ENCODE results near the gene C1QL1. TPM values are rescaled to one million over a fixed set of nuclear protein-coding genes. Genes with fewer than 3 reads are reported as not detected.

C1QL1 gene
- total and polyA plus RNA-seq, 2 of the 13 experiments (the other 11 are each of a cell fraction or from before 2014, with no cell fraction given), result 0.11 TPM

- TF ChIP-seq, protein P1, sequence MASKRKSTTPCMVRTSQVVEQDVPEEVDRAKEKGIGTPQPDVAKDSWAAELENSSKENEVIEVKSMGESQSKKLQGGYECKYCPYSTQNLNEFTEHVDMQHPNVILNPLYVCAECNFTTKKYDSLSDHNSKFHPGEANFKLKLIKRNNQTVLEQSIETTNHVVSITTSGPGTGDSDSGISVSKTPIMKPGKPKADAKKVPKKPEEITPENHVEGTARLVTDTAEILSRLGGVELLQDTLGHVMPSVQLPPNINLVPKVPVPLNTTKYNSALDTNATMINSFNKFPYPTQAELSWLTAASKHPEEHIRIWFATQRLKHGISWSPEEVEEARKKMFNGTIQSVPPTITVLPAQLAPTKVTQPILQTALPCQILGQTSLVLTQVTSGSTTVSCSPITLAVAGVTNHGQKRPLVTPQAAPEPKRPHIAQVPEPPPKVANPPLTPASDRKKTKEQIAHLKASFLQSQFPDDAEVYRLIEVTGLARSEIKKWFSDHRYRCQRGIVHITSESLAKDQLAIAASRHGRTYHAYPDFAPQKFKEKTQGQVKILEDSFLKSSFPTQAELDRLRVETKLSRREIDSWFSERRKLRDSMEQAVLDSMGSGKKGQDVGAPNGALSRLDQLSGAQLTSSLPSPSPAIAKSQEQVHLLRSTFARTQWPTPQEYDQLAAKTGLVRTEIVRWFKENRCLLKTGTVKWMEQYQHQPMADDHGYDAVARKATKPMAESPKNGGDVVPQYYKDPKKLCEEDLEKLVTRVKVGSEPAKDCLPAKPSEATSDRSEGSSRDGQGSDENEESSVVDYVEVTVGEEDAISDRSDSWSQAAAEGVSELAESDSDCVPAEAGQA (IDR thresholded peaks at IDR 0.05; ENCODE audit: low read depth), result no peak
- TF ChIP-seq, protein P1 (CRISPR knock-in tag; IDR thresholded peaks at IDR 0.05; ENCODE audit: borderline replicate concordance), result no peak
- no peak for TF ChIP-seq ZSCAN21 (CRISPR knock-in tag; IDR thresholded peaks at IDR 0.05; ENCODE audit: borderline replicate concordance)
- TF ChIP-seq ZNF501 (CRISPR knock-in tag; IDR thresholded peaks at IDR 0.05), result no peak
- TF ChIP-seq NFKB2 (CRISPR knock-in tag; IDR thresholded peaks at IDR 0.05; ENCODE audit: borderline replicate concordance), result no peak
These were observed 35.4 kb downstream of the C1QL1 start (continued) for GRCh38 chr17:44932787-44933097.

- no peaks in the 10 kb centered on the region for H4K20me1 ChIP-seq (ENCODE audit: insufficient read depth, low read length)
- H3K4me2 ChIP-seq (ENCODE audit: low read depth, low read length), result no peak overlapping the region
- intact Hi-C loops (cut with micrococcal nuclease; ENCODE audit: unreplicated experiment), result no loop called here
- ChIA-PET POLR2A (no interaction called here), CTCF (ENCODE audit: low intra/inter-chr PET ratio, low total read pairs) (no interaction called here)
- 98% methylated on average over 4 of the region's 8 CpGs for WGBS (ENCODE audit: low lambda C conversion rate)
- H3K36me3 ChIP-seq (replicated peaks in 1 of 2; ENCODE audit: control insufficient read depth in 1 of 2, insufficient read depth in 2 of 2, low read length in 2 of 2), result peaks cover 58 to 87% of the 10 kb centered on the region in 2 experiments
- FAIRE-seq (no peak), ATAC-seq (no peak), DNase-seq (ENCODE audit: low spot score) (no peak)
- no peaks in the 10 kb centered on the region for H3K9me3 ChIP-seq (ENCODE audit: low read length)
- BruUV-seq (replicated peaks), result no TSS peak
- no peak overlapping the region for H3K9ac ChIP-seq (ENCODE audit: insufficient read depth, low read depth, low read length)
- no peak overlapping the region for H3K4me3 ChIP-seq (replicated peaks in 1 of 3; ENCODE audit: insufficient read depth in 1 of 3, low read depth in 2 of 3, low read length in 3 of 3)
- in situ Hi-C loops (cut with HindIII; ENCODE audit: extremely low pct_ligation_motif_present, low pct_unique_long_range_greater_than_20kb), result no loop called here
- H2AFZ ChIP-seq (ENCODE audit: low read length), result no peak overlapping the region
- no peaks in the 10 kb centered on the region for H3K79me2 ChIP-seq (ENCODE audit: insufficient read depth, low read length)
- H3K27me3 ChIP-seq (ENCODE audit: control insufficient read depth in 1 of 2, insufficient read depth in 2 of 2, low read length in 2 of 2), result no peaks in the 10 kb centered on the region
- H3K4me1 ChIP-seq (ENCODE audit: insufficient read depth, low read length), result no peaks in the 10 kb centered on the region
- no peak overlapping the region for H3K27ac ChIP-seq (ENCODE audit: extremely low read length, insufficient read depth, low read length)
- no peak for TF ChIP-seq KDM4B (CRISPR knock-in tag; IDR thresholded peaks at IDR 0.05)
- no peak for TF ChIP-seq ELK4 (CRISPR knock-in tag; IDR thresholded peaks at IDR 0.05; ENCODE audit: borderline replicate concordance)
- TF ChIP-seq SMAD1 (CRISPR knock-in tag; IDR thresholded peaks at IDR 0.05; ENCODE audit: borderline replicate concordance, low read depth), result no peak
- TF ChIP-seq ZFP36 (IDR thresholded peaks at IDR 0.05; ENCODE audit: borderline replicate concordance, low read depth, low read length, partially characterized antibody), result no peak
- TF ChIP-seq, protein P2, sequence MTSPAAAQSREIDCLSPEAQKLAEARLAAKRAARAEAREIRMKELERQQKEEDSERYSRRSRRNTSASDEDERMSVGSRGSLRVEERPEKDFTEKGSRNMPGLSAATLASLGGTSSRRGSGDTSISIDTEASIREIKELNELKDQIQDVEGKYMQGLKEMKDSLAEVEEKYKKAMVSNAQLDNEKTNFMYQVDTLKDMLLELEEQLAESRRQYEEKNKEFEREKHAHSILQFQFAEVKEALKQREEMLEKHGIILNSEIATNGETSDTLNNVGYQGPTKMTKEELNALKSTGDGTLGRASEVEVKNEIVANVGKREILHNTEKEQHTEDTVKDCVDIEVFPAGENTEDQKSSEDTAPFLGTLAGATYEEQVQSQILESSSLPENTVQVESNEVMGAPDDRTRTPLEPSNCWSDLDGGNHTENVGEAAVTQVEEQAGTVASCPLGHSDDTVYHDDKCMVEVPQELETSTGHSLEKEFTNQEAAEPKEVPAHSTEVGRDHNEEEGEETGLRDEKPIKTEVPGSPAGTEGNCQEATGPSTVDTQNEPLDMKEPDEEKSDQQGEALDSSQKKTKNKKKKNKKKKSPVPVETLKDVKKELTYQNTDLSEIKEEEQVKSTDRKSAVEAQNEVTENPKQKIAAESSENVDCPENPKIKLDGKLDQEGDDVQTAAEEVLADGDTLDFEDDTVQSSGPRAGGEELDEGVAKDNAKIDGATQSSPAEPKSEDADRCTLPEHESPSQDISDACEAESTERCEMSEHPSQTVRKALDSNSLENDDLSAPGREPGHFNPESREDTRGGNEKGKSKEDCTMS (CRISPR knock-in tag; conservative IDR thresholded peaks at IDR 0.05), result no peak
- TF ChIP-seq ZFP62 (CRISPR knock-in tag; IDR thresholded peaks at IDR 0.05), result no peak
- no peak for TF ChIP-seq JUND (CRISPR knock-in tag; IDR thresholded peaks at IDR 0.05)
- TF ChIP-seq ZNF441 (CRISPR knock-in tag; IDR thresholded peaks at IDR 0.05; ENCODE audit: borderline replicate concordance), result no peak
These were observed 35.9 kb downstream of the C1QL1 start for GRCh38 chr17:44932096-44932786.

Measured in HepG2 (cell line).